Hepatocyte (in vitro differentiated cells): ENCODE results near the gene FMN1. TPM values are rescaled to one million over a fixed set of nuclear protein-coding genes. Genes with fewer than 3 reads are reported as not detected.

Source experiments
- DNase-seq: peaks from one replicate; pipeline ENCODE4 v3.0.0-alpha.2; 2016; ENCODE audit warnings: low spot score
- H2AFZ ChIP-seq: fragments of 200-600 bp; sonication (generic); 2 replicates; pipeline ENCODE4 v1.6.0; 2016; ENCODE audit warnings: antibody characterized with exemption, mild to moderate bottlenecking
- H3K27ac ChIP-seq: fragments of 200-600 bp; sonication (generic); 2 replicates; pipeline ENCODE4 v1.5.1; 2016; ENCODE audit warnings: mild to moderate bottlenecking
- H3K27me3 ChIP-seq: fragments of 200-600 bp; sonication (generic); 2 replicates; pipeline ENCODE4 v1.6.1; 2016
- H3K36me3 ChIP-seq: fragments of 200-600 bp; sonication (generic); replicated peaks from 2 replicates; pipeline ENCODE4 v1.5.1; 2016; ENCODE audit warnings: low read depth; ENCODE audit not compliant: insufficient read depth
- H3K4me1 ChIP-seq: fragments of 200-600 bp; sonication (generic); 2 replicates; pipeline ENCODE4 v1.5.1; 2016; ENCODE audit warnings: mild to moderate bottlenecking, moderate library complexity; ENCODE audit not compliant: insufficient read depth
- H3K4me2 ChIP-seq: fragments of 200-600 bp; sonication (generic); 2 replicates; pipeline ENCODE4 v1.6.0; 2016
- H3K4me3 ChIP-seq: fragments of 200-600 bp; sonication (generic); 2 replicates; pipeline ENCODE4 v1.5.1; 2016; ENCODE audit warnings: mild to moderate bottlenecking
- H3K79me2 ChIP-seq: fragments of 200-600 bp; sonication (generic); 2 replicates; pipeline ENCODE4 v1.6.0; 2017; ENCODE audit warnings: mild to moderate bottlenecking
- H3K9me2 ChIP-seq: fragments of 200-600 bp; sonication (generic); replicated peaks from 2 replicates; pipeline ENCODE4 v1.6.0; 2017; ENCODE audit warnings: mild to moderate bottlenecking; ENCODE audit not compliant: insufficient read depth
- H3K9me3 ChIP-seq: fragments of 200-600 bp; sonication (generic); 2 replicates; pipeline ENCODE4 v1.5.1; 2016; ENCODE audit warnings: low read depth, mild to moderate bottlenecking
- H4K20me1 ChIP-seq: fragments of 200-600 bp; sonication (generic); 2 replicates; pipeline ENCODE4 v1.6.0; 2016; ENCODE audit warnings: mild to moderate bottlenecking; ENCODE audit not compliant: insufficient read depth, poor library complexity, severe bottlenecking
- EZH2 ChIP-seq: fragments of 200-600 bp; sonication (generic); IDR thresholded peaks from 2 replicates; pipeline ENCODE4 v1.6.1; 2016; ENCODE audit warnings: antibody characterized with exemption, mild to moderate bottlenecking, borderline replicate concordance
- EZH2phosphoT487 ChIP-seq: fragments of 200-600 bp; sonication (generic); IDR thresholded peaks from one replicate; pipeline ENCODE4 v1.6.1; 2018; ENCODE audit warnings: antibody characterized with exemption, mild to moderate bottlenecking, low read depth, moderate library complexity; ENCODE audit not compliant: unreplicated experiment, severe bottlenecking
- WGBS: methylation state at CpG from one replicate; pipeline ENCODE4 v1.1.6; 2016; ENCODE audit warnings: low lambda C conversion rate; ENCODE audit errors: missing lambda C conversion rate; 5-methylcytosine and 5-hydroxymethylcytosine counted together
- polyA plus RNA-seq: library from polyadenylated mRNA; unstranded; fragments of >200 nt; fragmentation: Nextera tagmentation; extraction: Ambion mirVana; gene quantifications from 2 replicates; pipeline ENCODE4 v1.2.1, GENCODE V29; 2016
- total RNA-seq: library from RNA; depleted of rRNA; stranded (reverse); fragments of >200 nt; gene quantifications from 2 replicates; pipeline ENCODE4 v1.2.3, GENCODE V29; 2014
- TF ChIP-seq, protein P1 (sequence below): fragments of 200-600 bp; sonication (generic); IDR thresholded peaks from 2 replicates; pipeline ENCODE4 v1.5.1; 2016; ENCODE audit warnings: antibody characterized with exemption, mild to moderate bottlenecking; ENCODE audit not compliant: poor library complexity

FMN1 gene
- total and polyA plus RNA-seq, 2 experiments from 2014 or later: 0.07 to 0.70 TPM

DNA sequence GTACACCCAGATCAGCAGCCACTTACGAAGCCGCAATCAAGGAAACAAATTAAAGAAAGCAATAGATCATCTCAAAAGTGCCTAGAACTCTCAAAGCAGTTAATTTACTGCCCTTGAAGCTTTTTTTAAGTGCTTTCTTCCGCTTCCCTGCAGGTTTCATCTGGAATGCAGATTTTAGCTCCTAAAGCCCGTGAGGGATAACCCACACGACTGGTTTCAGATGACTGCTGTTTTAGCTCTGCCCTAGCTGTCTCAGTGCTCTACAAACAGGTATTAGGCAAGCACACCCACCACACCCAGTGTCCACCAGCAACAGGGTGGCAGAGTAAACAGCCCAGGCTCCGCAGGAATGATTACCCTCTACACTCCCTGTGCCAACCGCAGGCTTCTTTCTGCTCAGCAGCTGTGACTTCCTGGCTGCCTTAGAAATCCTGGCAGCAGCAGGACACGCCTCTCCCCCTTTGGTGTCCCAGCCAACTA lies 126.0 kb downstream of the FMN1 start:
- TF ChIP-seq EZH2phosphoT487 (no peak), EZH2 (no peak)
- TF ChIP-seq, protein P1, sequence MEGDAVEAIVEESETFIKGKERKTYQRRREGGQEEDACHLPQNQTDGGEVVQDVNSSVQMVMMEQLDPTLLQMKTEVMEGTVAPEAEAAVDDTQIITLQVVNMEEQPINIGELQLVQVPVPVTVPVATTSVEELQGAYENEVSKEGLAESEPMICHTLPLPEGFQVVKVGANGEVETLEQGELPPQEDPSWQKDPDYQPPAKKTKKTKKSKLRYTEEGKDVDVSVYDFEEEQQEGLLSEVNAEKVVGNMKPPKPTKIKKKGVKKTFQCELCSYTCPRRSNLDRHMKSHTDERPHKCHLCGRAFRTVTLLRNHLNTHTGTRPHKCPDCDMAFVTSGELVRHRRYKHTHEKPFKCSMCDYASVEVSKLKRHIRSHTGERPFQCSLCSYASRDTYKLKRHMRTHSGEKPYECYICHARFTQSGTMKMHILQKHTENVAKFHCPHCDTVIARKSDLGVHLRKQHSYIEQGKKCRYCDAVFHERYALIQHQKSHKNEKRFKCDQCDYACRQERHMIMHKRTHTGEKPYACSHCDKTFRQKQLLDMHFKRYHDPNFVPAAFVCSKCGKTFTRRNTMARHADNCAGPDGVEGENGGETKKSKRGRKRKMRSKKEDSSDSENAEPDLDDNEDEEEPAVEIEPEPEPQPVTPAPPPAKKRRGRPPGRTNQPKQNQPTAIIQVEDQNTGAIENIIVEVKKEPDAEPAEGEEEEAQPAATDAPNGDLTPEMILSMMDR: no peak
- Histone ChIP-seq H3K27ac (peak overlapping the region; percentile 44), H3K4me2 (peak overlapping the region; percentile 50), H3K4me1 (peaks cover 29% of the 10 kb centered on the region), H3K9me2 (no peaks in the 10 kb centered on the region), H3K27me3 (no peaks in the 10 kb centered on the region), H3K4me3 (no peak overlapping the region), H4K20me1 (no peaks in the 10 kb centered on the region), H2AFZ (peak overlapping the region; percentile 32), H3K79me2 (no peaks in the 10 kb centered on the region), H3K9me3 (no peaks in the 10 kb centered on the region), H3K36me3 (no peaks in the 10 kb centered on the region)
- no peak for DNase-seq
- 43% methylated on average over 8 of the region's 8 CpGs for WGBS

- TF ChIP-seq EZH2: no peak
- no peak for TF ChIP-seq EZH2phosphoT487
- TF ChIP-seq, protein P1: no peak
- no peaks in the 10 kb centered on the region for H3K9me3 ChIP-seq
- no peaks in the 10 kb centered on the region for H3K27me3 ChIP-seq
- H3K79me2 ChIP-seq: no peaks in the 10 kb centered on the region
- H3K27ac ChIP-seq: peak overlapping the region; percentile 44
- H4K20me1 ChIP-seq: no peaks in the 10 kb centered on the region
- H3K4me2 ChIP-seq: peak overlapping the region; percentile 50
- peaks cover 29% of the 10 kb centered on the region for H3K4me1 ChIP-seq
- no peak overlapping the region for H3K4me3 ChIP-seq
- H3K36me3 ChIP-seq: no peaks in the 10 kb centered on the region
- H2AFZ ChIP-seq: peak overlapping the region; percentile 32
- whole genome bisulfite sequencing: 45% methylated on average over 14 of the region's 14 CpGs
- H3K9me2 ChIP-seq: no peaks in the 10 kb centered on the region
- peak; percentile 28 for DNase-seq
Measured at GRCh38 chr15:33068007-33068481, 126.5 kb downstream of the FMN1 start.

- H3K36me3 ChIP-seq: no peaks in the 10 kb centered on the region
- no peak for DNase-seq
- H3K27me3 ChIP-seq: no peaks in the 10 kb centered on the region
- H3K4me3 ChIP-seq: no peak overlapping the region
- peaks cover 29% of the 10 kb centered on the region for H3K4me1 ChIP-seq
- no peaks in the 10 kb centered on the region for H3K9me2 ChIP-seq
- WGBS: 66% methylated on average over 9 of the region's 9 CpGs
- peak overlapping the region; percentile 32 for H2AFZ ChIP-seq
- H3K79me2 ChIP-seq: no peaks in the 10 kb centered on the region
- H4K20me1 ChIP-seq: no peaks in the 10 kb centered on the region
- H3K4me2 ChIP-seq: peak overlapping the region; percentile 50
- H3K9me3 ChIP-seq: no peaks in the 10 kb centered on the region
- TF ChIP-seq, protein P1: no peak
- TF ChIP-seq EZH2 (no peak), EZH2phosphoT487 (no peak)
- peak overlapping the region; percentile 44 for H3K27ac ChIP-seq
Measured at GRCh38 chr15:33067456-33067855, 127.1 kb downstream of the FMN1 start.
